Sigmoid colon (tissue), 7 donors: Measurements from ENCODE around the gene HOXD11. TPM values are rescaled to one million over a fixed set of nuclear protein-coding genes. Genes with fewer than 3 reads are reported as not detected.
A peak's percentile ranks its signal among the peaks of the same experiment; 100 is the strongest.

ENCODE experiments used
- DNase-seq: peaks from one replicate; pipeline ENCODE4 v3.0.0-alpha.2; 2019
- H3K27ac ChIP-seq, 4 donors: fragments of 200-600 bp; sonication (generic); one replicate each; pipeline ENCODE4 v1.5.1; 2016 to 2019; ENCODE audit warnings: mild to moderate bottlenecking in 1 of 4
- H3K27me3 ChIP-seq, 3 donors: fragments of 200-600 bp; sonication (generic); one replicate each; pipeline ENCODE4 v1.5.1; 2019; ENCODE audit warnings: mild to moderate bottlenecking in 1 of 3
- H3K36me3 ChIP-seq, 4 donors: fragments of 200-600 bp; sonication (generic); one replicate each; pipeline ENCODE4 v1.5.1; 2016 to 2019
- H3K4me1 ChIP-seq, 4 donors: fragments of 200-600 bp; sonication (generic); one replicate each; pipeline ENCODE4 v1.5.1; 2017 to 2019
- H3K4me3 ChIP-seq, 4 donors: fragments of 200-600 bp; sonication (generic); one replicate each; pipeline ENCODE4 v1.5.1; 2017 to 2019; ENCODE audit warnings: mild to moderate bottlenecking in 2 of 4, moderate library complexity in 1 of 4
- H3K9me3 ChIP-seq, 4 donors: fragments of 200-600 bp in 3 of 4; sonication (generic) in 3 of 4; one replicate each; pipeline versions ENCODE4 v1.5.1 to v1.6.1; 2013 to 2019
- EP300 ChIP-seq, 4 donors: sonication (generic); formaldehyde crosslinking; IDR thresholded peaks; one replicate each; pipeline ENCODE4 v1.6.1; 2017; ENCODE audit warnings: antibody characterized with exemption in 4 of 4
- POLR2A ChIP-seq, 2 donors: fragments of 450-650 bp; IDR thresholded peaks; one replicate each; pipeline ENCODE4 v1.6.1; 2016; ENCODE audit warnings: antibody characterized with exemption in 2 of 2, mild to moderate bottlenecking in 2 of 2, moderate library complexity in 2 of 2
- POLR2AphosphoS5 ChIP-seq, 4 donors: sonication (generic); formaldehyde crosslinking; IDR thresholded peaks; one replicate each; pipeline ENCODE4 v1.6.1; 2017; ENCODE audit warnings: antibody characterized with exemption in 4 of 4
- WGBS, 2 donors: extraction: QIAGEN DNeasy Blood & Tissue Kit; methylation state at CpG; one replicate each; pipeline ENCODE4 v1.1.7; 2013; 5-methylcytosine and 5-hydroxymethylcytosine counted together
- intact Hi-C: fragments of 100-400 bp; cut with DNase I; formaldehyde crosslinking; loops from one replicate; pipeline ENCODE4 v1.15.1; 2023
- polyA plus RNA-seq, 3 donors: library from polyadenylated mRNA; stranded (reverse); fragments of 200-250 nt; gene quantifications; one replicate each; pipeline ENCODE4 v1.2.3, GENCODE V29; 2013
- total RNA-seq, 4 donors: library from RNA; depleted of rRNA; stranded (reverse); fragments of >200 nt; gene quantifications; one replicate each; pipeline ENCODE4 v1.1.0, GENCODE V29; 2016
- TF ChIP-seq, protein P1 (sequence below), 4 experiments: fragments of 450-650 bp in 3 of 4; fragments of 200-600 bp in 1 of 4; IDR thresholded peaks; one replicate each; pipeline ENCODE4 v1.5.1; 2016 to 2019; ENCODE audit warnings: antibody characterized with exemption in 4 of 4, mild to moderate bottlenecking in 3 of 4, moderate library complexity in 2 of 4
- donor health status: healthy with polysubstance abuse.
- donor health status: Bipolar disorder and iron deficiency.
- donor health status: healthy.

Gene HOXD11
- total and polyA plus RNA-seq, 7 donors = 0.69 to 39.3 (median 18.3) TPM

DNA sequence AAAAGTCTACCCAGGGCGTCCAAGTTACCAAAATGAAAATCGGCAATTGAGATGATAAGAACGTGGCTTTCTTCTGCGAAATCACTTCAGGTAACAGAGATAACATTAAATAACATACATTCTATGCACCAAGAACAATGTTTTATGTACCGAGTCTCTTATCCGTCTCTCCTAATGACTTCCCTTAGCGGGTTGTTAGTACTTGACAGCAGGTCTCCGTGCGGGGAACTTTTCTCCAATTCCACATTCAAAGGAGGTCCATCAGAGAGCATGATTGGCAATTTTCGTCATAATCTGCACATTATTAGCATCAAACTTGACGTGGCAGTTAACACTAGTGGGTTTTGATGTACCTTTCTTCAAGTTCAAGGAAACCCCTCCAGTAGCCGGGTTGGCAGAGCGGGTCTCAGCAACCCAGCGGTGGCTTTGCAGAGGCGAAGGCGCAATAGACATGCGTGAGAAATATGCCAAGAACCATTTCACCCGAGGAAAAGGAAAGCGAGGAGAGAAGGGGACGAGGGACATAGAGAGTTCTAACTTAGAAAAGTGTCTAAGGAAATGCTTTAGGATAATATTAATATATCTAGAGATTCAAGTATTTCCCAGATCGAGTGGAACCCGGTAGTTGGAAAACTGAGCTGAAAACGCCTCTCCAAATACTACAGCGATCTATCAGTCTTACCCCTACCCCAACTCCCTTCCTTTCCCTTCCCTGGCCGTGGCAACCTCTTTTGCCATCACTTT, 28.4 kb upstream of the HOXD11 start:
- WGBS, 2 donors = 12 to 13% methylated on average over 25 of the region's 25 CpGs
- Histone ChIP-seq H3K9me3 (peaks cover 0 to 8% (median 0%) of the 10 kb centered on the region in 4 donors), H3K4me3 (peak overlapping the region; percentile 26 to 54 (median 50)), H3K4me1 (peaks cover 0 to 34% (median 17%) of the 10 kb centered on the region in 4 donors), H3K27ac (peak overlapping the region in 3 of 4 donors; percentile 92 to 96 (median 94)), H3K36me3 (no peaks in the 10 kb centered on the region), H3K27me3 (peaks cover 51 to 98% (median 52%) of the 10 kb centered on the region in 3 donors)
- peak in 1 of 4 donors; percentile 5 for TF ChIP-seq POLR2AphosphoS5 (IDR thresholded peaks at IDR 0.05)
- TF ChIP-seq, protein P1, sequence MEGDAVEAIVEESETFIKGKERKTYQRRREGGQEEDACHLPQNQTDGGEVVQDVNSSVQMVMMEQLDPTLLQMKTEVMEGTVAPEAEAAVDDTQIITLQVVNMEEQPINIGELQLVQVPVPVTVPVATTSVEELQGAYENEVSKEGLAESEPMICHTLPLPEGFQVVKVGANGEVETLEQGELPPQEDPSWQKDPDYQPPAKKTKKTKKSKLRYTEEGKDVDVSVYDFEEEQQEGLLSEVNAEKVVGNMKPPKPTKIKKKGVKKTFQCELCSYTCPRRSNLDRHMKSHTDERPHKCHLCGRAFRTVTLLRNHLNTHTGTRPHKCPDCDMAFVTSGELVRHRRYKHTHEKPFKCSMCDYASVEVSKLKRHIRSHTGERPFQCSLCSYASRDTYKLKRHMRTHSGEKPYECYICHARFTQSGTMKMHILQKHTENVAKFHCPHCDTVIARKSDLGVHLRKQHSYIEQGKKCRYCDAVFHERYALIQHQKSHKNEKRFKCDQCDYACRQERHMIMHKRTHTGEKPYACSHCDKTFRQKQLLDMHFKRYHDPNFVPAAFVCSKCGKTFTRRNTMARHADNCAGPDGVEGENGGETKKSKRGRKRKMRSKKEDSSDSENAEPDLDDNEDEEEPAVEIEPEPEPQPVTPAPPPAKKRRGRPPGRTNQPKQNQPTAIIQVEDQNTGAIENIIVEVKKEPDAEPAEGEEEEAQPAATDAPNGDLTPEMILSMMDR (IDR thresholded peaks at IDR 0.05) = no peak
- DNase-seq = no peak
- intact Hi-C loops = loop anchor here (5.0 kb wide), 2 partner anchors 136 to 221 kb away; no protein-coding TSS in a partner anchor

DNA sequence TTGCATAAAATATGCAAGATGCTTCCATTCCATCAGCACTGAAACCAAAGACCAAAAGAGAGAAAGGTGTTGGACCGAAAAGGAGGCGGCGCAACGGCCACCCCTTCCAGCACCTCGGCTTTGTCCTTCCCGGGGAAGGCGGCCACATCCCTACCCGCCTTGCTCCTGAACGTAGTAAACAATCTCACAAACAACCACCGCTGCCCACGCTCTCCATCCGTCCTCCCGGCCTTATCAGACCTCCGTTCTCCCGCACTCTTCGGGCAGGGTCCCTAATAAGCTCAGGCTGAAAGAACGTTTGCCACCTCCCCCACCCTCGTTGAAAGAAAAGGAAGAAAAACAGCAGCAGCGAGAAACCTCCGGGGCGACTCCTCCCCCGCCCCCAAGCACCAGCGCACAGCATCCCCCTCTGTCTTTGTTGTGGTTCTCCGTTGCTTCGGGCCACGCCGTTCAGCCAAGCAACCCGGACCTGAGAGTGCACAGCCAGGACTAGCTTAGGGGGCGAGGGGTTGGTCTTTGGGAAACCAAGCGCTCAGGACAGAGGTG, 27.7 kb upstream of the HOXD11 start:
- peaks cover 49 to 98% (median 55%) of the 10 kb centered on the region in 3 donors for H3K27me3 ChIP-seq
- TF ChIP-seq POLR2A (IDR thresholded peaks at IDR 0.05) (no peak), EP300 (IDR thresholded peaks at IDR 0.05) (no peak), POLR2AphosphoS5 (IDR thresholded peaks at IDR 0.05) (no peak)
- TF ChIP-seq, protein P1 (IDR thresholded peaks at IDR 0.05) = no peak
- peaks cover 0 to 34% (median 17%) of the 10 kb centered on the region in 4 donors for H3K4me1 ChIP-seq
- 6 to 7% methylated on average over 30 of the region's 30 CpGs for WGBS, 2 donors
- intact Hi-C loops = loop anchor here (5.0 kb wide), 2 partner anchors 137 to 222 kb away; no protein-coding TSS in a partner anchor
- no peak for DNase-seq
- H3K27ac ChIP-seq = peak overlapping the region in 3 of 4 donors; percentile 92 to 96 (median 94)
- H3K4me3 ChIP-seq = peak overlapping the region; percentile 26 to 54 (median 50)
- no peaks in the 10 kb centered on the region for H3K36me3 ChIP-seq
- H3K9me3 ChIP-seq = peaks cover 0 to 8% (median 0%) of the 10 kb centered on the region in 4 donors

DNA sequence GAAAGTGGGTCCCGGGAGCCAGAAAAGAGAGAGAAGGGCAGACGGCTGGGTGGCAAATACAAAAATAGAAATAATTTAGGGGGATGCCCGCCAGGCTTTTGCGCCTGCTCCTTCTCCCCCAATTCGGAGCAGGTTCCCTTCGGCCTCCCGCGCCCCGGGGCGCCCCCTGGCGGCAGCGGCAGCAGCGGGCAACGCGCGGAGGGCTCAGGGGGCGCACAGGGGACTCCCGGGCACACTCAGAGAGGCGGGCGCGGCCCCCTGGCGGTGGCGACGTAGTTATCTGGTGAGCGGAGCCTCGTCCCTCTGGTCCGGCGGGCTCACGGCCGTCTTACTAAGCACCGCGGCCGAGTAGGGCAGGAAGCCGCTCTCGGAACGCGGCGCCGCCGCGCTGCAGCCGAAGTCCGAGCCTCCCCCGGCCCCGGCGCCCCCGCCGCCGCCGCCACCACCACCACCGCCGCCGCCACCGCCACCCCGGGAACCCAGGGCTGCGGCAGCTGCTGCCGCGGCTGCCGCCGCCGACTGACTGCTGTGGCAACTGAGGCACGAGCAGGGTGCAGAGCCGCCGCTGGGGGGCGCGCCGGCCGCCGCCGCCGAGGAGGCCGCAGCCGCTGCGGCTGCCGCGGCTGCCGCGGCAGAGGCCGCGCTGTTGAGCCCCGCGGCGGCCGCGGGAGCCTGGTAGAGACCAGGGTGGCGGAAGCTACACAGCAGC, 27.1 kb upstream of the HOXD11 start:
- TF ChIP-seq, protein P1 (IDR thresholded peaks at IDR 0.05) = peak; percentile 75 to 97 (median 82)
- TF ChIP-seq POLR2AphosphoS5 (IDR thresholded peaks at IDR 0.05) = no peak
- WGBS, 2 donors = 1 to 2% methylated on average over 86 of the region's 86 CpGs
- peak overlapping the region; percentile 32 to 54 (median 50) for H3K4me3 ChIP-seq
- peaks cover 47 to 98% (median 53%) of the 10 kb centered on the region in 3 donors for H3K27me3 ChIP-seq
- H3K36me3 ChIP-seq = no peaks in the 10 kb centered on the region
- peaks cover 0 to 39% (median 21%) of the 10 kb centered on the region in 4 donors for H3K4me1 ChIP-seq
- H3K9me3 ChIP-seq = peaks cover 0 to 8% (median 0%) of the 10 kb centered on the region in 4 donors
- peak overlapping the region in 3 of 4 donors; percentile 92 to 96 (median 94) for H3K27ac ChIP-seq
- intact Hi-C loops = loop anchor here (1.0 to 5.0 kb wide), 5 partner anchors 17 to 391 kb away; partner anchors contain the start of gene LNPK
- DNase-seq = no peak

DNA sequence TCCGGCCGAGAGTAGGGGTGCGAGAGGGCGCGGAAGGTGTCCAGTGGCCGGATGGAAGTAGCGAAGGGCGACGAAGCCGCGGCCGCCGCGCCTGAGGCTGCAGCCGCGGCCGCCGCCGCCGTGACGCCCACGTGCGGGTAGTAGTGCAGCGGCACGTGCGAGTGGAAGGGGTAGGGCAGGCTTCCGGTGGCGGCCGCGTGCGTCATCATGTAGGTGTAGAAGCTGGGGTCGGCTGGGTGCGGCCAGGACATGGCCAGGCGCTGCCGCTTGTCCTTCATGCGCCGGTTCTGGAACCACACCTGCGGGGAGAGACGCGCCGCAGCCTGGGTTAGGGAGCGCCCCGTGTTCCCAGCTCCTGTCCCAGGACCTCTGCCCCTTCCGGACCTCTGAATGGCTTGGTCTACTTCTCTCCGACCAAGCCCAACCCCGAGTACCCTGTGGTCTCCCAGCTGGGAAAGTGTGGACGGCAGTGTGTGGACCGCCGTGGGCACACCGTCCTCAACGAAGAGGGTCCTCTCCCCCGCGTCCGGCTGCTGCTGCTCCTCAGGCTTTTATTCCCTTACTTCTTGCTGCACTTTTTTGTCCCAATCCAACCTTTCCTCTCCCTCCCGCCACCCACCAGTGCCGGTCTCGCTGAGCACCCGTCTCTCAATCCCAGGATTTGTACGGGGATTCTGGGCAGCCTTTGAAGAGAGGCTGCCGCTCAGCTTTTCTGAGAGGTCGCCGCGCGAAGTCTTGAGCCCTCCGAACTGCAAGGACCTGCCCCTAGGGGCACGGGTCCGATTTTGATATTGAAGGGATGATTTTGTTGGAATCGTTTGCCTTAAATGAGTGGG, 26.3 kb upstream of the HOXD11 start:
- WGBS, 2 donors = 7% methylated on average over 68 of the region's 68 CpGs
- Histone ChIP-seq H3K9me3 (peaks cover 0 to 8% (median 0%) of the 10 kb centered on the region in 4 donors), H3K27me3 (peaks cover 52 to 98% (median 61%) of the 10 kb centered on the region in 3 donors), H3K27ac (peak overlapping the region in 3 of 4 donors; percentile 92 to 96 (median 94)), H3K4me3 (peak overlapping the region; percentile 32 to 54 (median 50)), H3K4me1 (peaks cover 0 to 46% (median 28%) of the 10 kb centered on the region in 4 donors), H3K36me3 (no peaks in the 10 kb centered on the region)
- peak; percentile 90 for DNase-seq
- TF ChIP-seq, protein P1 (IDR thresholded peaks at IDR 0.05) = no peak
- TF ChIP-seq POLR2AphosphoS5 (IDR thresholded peaks at IDR 0.05) (peak; percentile 80 to 91 (median 82)), EP300 (IDR thresholded peaks at IDR 0.05) (peak in 1 of 4 donors; percentile 40), POLR2A (IDR thresholded peaks at IDR 0.05) (peak; percentile 46 to 73)
- intact Hi-C loops = loop anchor here (1.0 to 2.0 kb wide), 3 partner anchors 16 to 391 kb away; partner anchors contain the start of gene LNPK
